C4-2B (cell line): ENCODE results near the gene SERPINA5.

ENCODE experiments used
- CTCF ChIP-seq: fragments of 450-650 bp; conservative IDR thresholded peaks from 2 replicates; pipeline ENCODE4 v1.5.1; 2017; ENCODE audit warnings: mild to moderate bottlenecking
- ZFX ChIP-seq: fragments of 450-650 bp; IDR thresholded peaks from 2 replicates; pipeline ENCODE4 v1.6.1; 2017

- TF ChIP-seq CTCF (no peak), ZFX (no peak)
Observed at GRCh38 chr14:94573475-94574277, 7.5 kb upstream of the SERPINA5 start.
